Measurements from ENCODE around the gene B4GALT4.
"Not testable (repeated sequence)": the region's sequence is repeated elsewhere in the genome, so short reads cannot be mapped to it uniquely, and the experiment has no call there.

Gene B4GALT4

DNA sequence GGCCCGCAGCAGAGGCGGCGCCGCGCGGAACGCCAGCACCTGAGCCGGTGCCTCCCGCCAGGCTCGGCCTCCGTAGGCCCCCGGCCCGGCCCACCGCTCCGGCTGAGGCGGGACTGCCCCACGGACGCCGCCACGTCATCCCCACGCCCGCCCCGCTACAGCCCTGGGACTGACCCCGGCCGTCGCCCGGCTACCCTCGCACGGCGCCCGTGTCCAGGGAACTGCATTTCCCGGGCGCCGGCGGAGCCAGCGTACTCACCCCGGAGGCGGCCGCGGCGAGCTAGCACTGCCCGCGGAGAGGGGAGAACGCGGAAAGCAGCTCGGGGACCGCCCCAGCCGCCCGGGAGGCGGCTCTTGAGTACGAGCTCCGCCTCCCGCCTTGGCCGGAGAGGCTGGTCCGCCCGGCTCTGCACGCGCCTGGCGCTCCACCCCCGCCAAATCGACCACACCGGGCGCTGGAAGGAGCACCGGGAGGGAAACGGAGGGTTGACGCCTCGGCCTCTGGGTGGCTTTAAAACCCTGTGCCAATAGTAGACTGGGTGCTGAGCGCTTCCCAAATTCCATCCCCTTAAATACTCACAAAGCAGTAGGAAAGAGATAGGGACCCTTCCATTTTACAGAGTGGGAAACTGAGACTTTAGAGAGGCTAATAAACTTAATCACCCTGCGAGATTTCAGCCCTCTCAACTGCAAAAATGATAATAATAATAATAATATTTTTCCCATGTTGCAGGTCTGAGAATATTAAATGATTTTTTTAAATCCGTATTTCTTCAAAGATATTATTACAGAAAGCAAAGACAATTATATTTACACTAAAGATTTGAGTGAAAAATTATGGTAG is at the start of gene B4GALT4:
TSS of gene B4GALT4 (minus strand) at position 288 of the 844 bp plus-strand sequence. CDS start 10,779 bp downstream, outside the sequence.
- in situ Hi-C loops (cut with HindIII; ENCODE audit: low sequenced_read_pairs) = loop anchor here (5.0 kb wide), 1 partner anchor 106 kb away; no protein-coding TSS in a partner anchor

DNA sequence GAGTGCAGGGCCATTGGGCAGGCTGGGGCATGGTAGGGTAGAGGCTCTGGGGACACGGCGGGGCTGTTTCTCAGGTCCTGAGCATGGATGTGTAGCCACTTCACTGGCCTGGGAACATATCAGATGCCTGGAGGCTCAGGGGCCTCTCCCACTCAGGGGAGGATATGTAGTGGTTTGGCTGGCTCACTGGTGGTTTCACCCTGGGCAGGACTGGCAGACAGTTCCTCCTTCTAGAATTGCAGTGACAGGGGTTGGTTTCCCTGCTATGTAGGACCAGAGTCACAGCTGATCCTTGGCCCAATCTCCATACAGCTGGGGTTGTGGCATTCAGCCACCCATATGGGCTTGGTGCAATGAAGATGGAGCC is 48.7 kb upstream of the B4GALT4 start:
- in situ Hi-C loops (cut with HindIII; ENCODE audit: low sequenced_read_pairs) = no loop called here

DNA sequence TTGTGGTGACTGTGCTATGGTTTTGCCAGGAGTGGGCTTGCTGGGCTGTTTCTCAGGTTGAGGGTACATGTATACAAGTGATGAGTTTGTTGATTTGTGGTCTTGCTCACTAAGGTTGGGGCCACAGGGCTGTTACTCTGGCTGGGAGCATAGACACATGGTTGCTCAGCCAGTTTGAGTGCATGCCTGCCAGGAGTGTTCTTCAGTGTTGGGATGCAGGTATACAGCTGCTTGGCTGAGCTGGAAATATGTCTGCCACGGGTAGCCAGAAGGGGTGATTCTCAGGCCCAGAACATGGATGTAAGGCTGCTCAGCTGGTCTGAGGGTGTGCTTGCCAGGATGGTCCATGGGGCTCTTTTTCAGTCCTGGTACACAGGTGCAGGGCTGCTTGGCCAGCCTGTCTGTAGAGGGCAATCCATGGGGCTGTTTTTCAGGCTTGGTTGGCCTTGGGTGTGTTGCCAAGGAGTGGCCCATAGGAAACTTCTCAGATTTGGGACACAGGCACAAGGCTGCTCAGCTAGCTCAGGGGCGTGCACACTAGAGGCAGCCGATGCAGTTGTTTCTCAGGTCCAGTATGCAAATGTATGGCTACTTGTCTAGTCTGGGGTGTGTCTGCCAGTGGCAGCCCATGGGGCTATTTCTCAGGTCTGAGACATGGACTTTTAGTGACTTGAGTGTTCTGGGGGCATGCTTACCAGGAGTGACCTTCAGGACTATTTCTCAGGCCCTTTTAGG is 48.2 kb upstream of the B4GALT4 start:
- in situ Hi-C loops (cut with HindIII; ENCODE audit: low sequenced_read_pairs) = no loop called here

DNA sequence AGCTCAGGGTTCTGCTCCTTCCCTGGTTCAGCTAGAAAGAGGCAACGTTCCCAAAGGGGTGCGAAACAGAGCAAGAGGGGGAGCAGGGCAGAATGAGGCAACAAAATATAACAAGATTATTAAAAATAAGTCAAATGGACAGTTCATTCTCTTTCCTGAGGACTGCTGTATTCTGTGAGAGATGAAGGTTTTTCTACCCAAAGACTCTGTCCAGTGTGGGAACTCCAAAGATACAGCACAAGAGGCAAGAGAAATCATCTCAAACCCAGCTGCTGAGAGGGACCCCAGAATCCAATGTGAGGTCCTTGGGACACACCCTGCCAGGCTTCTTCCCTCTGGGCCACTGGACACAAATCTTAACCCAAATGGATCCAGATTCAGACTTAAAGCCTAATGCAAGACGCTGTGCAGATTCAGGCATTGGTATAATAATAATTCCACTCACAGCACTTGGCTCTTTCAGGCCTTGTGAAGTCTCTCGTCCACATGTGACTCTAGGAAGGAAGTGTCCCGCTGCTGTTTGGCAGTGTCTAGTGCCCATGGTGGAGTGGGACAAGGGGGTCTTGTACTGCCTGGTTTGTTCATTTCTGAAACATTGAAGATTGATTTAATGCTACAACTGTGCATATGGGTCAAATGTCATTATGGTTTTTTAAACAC is 39.0 kb upstream of the B4GALT4 start:
- in situ Hi-C loops (cut with HindIII; ENCODE audit: low sequenced_read_pairs) = no loop called here

GRCh38 chr3:119279101-119279554 is 38.5 kb upstream of the B4GALT4 start:
- in situ Hi-C loops (cut with HindIII; ENCODE audit: low sequenced_read_pairs) = no loop called here

DNA sequence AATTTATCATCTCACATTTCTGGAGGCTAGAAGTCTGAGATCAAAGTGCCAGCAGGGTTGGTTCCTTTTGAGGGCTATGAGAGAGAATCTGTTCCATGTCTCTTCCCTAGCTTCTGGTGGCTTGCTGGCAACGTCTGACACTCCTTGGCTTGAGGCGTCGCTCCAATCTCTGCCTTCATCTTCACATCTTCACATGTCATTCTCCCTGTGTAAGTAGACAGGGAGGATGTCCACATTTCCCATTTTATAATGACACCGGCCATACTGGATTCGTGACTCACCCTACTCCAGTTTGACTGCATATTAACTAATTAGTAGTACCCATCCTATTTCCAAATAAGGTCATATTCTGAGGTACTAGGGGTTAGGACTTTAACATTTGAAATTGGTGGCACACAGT is 36.0 kb upstream of the B4GALT4 start:
- in situ Hi-C loops (cut with HindIII; ENCODE audit: low sequenced_read_pairs) = no loop called here

DNA sequence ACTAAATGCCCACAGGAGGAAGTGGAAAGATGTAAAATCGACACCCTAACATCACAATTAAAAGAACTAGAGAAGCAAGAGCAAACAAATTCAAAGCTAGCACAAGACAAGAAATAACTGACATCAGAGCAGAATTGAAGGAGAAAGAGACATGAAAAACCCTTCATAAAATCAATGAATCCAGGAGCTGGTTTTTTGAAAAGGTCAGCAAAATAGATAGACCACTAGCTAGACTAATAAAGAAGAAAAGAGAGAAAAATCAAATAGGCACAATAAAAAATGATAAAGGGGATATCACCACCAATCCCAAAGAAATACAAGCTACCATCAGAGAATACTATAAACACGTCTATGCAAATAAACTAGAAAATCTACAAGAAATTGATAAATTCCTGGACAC is 29.5 kb upstream of the B4GALT4 start:
- in situ Hi-C loops (cut with HindIII; ENCODE audit: low sequenced_read_pairs) = not testable (repeated sequence)

DNA sequence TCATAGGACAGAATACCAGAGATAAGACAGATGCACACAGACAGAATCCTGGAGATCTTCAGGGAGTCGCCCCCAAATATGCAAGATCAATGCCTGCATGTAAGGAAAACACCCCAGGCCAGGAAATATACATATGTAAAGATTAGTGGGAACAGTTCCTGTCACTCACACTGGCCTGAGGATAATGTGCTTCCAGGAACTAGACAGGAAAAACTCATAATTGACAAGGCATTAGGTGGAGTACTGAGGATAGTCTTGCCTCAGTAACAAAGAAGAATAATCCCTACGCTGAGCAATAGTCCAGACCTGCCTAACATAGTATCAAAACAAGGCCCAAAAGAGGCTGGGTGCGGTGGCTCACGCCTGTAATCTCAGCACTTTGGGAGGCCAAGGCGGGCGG is 20.4 kb upstream of the B4GALT4 start:
- in situ Hi-C loops (cut with HindIII; ENCODE audit: low sequenced_read_pairs) = no loop called here

GRCh38 chr3:119259821-119260220 is 19.1 kb upstream of the B4GALT4 start:
- in situ Hi-C loops (cut with HindIII; ENCODE audit: low sequenced_read_pairs) = no loop called here

DNA sequence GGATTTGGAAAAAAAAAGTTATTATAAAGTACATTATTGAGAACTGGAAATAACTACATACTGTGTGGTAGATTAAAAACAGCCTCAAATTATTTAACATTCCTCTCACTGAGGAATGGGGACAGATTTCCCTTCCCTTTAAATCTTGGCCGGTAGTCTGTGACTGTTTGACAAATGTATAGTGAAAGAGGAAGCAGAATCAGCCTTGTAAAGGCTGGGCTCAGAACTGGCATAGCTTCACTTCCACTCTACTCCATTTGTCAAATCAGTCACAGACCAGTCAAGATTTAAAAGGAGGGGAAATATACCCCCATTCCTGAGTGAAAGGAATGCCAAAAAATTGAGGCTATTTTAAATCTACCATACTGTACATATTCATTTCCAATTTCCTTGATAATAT is 18.2 kb upstream of the B4GALT4 start:
- in situ Hi-C loops (cut with HindIII; ENCODE audit: low sequenced_read_pairs) = no loop called here

DNA sequence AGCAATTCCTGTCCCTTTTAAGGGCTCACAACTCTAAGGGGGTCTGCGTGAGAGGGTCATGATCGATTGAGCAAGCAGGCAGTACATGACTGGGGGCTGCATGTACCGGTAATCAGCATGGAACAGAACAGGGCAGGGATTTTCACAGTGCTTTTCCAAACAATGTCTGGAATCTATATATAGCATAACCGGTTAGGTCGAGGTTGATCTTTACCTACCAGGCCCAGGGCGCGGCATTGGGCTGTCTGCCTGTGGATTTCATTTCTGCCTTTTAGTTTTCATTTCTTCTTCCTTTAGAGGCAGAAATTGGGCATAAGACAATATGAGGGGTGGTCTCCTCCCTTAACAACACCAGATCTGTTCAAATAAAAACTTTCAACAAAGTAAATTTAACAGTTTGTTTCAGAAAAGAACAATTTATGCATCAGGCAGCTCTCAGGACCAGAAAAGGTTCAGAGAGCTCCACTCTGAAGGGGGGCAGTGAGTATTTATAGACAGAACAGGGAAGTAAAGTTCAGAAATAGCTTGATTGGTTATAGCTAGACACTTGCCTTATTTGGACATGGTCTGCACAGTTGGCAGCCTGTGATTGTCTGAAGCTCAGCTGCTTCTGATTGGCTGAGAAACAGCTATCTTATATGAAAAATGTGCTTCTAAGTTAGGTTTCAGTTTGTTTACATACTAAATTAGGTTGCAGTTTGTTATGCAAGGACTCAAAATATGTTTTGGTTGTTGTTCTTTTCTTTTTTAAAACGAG is 17.2 kb upstream of the B4GALT4 start:
- in situ Hi-C loops (cut with HindIII; ENCODE audit: low sequenced_read_pairs) = no loop called here

- in situ Hi-C loops (cut with HindIII; ENCODE audit: low sequenced_read_pairs) = no loop called here
These were observed 16.4 kb upstream of the B4GALT4 start for GRCh38 chr3:119257111-119257510.

- in situ Hi-C loops (cut with HindIII; ENCODE audit: low sequenced_read_pairs) = no loop called here
These were observed 14.5 kb upstream of the B4GALT4 start for GRCh38 chr3:119255214-119255613.

- in situ Hi-C loops (cut with HindIII; ENCODE audit: low sequenced_read_pairs) = no loop called here
These were observed 5.1 kb upstream of the B4GALT4 start for GRCh38 chr3:119245778-119246177.

- in situ Hi-C loops (cut with HindIII; ENCODE audit: low sequenced_read_pairs) = loop anchor here (5.0 kb wide), 1 partner anchor 104 kb away; no protein-coding TSS in a partner anchor
These were observed 3.0 kb upstream of the B4GALT4 start for GRCh38 chr3:119243712-119244111.

- in situ Hi-C loops (cut with HindIII; ENCODE audit: low sequenced_read_pairs) = loop anchor here (5.0 kb wide), 1 partner anchor 104 kb away; no protein-coding TSS in a partner anchor
These were observed 2.4 kb upstream of the B4GALT4 start for GRCh38 chr3:119243058-119243529.

DNA sequence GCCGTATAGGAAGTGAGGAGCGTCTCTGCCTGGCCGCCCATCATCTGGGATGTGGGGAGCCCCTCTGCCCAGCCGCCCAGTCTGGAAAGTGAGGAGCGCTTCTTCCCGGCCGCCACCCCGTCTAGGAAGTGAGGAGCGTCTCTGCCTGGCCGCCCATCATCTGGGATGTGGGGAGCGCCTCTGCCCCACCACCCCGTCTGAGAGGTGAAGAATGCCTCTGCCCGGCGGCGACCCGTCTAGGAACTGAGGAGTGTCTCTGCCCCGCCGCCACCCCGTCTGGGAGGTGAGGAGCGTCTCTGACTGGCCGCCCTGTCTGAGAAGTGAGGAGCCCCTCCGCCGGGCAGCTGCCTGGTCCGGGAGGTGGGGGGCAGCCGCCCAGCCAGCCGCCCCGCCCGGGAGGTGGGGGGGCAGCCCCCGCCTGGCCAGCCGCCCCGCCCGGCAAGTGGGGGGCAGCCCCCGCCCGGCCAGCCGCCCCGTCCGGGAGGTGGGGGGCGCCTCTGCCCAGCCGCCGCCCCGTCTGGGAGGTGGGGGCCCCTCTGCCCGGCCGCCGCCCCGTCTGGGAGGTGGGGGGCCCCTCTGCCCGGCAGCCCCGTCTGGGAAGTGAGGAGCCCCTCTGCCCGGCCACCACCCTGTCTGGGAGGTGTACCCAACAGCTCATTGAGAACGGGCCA is 1.8 kb upstream of the B4GALT4 start:
- in situ Hi-C loops (cut with HindIII; ENCODE audit: low sequenced_read_pairs) = loop anchor here (5.0 kb wide), 1 partner anchor 105 kb away; no protein-coding TSS in a partner anchor

DNA sequence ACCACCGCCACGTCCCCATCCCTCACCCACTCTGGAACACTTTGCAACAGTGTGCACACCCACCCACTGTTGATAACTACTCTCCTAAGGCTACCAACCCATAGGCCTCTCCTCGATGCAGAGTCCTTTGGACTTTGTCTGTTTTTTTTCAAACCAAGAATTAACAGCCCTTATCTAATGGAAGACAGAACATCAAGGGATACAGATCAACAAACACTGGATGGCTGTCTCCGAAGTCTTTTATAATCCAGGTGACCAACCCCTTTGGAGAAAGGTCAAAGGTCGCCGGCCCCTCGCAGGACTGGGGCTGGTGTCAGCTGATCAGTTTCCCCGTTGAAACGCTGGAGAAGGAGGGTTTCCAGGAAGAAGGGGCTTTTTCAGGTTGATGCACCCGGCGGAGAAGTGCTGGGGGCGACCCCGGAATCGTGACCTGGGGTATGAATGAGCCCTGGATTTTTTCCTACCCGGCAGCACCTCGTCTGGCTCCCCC is 532 bp downstream of the B4GALT4 start:
- in situ Hi-C loops (cut with HindIII; ENCODE audit: low sequenced_read_pairs) = loop anchor here (5.0 kb wide), 1 partner anchor 107 kb away; no protein-coding TSS in a partner anchor

GRCh38 chr3:119239206-119239820 is 1.4 kb downstream of the B4GALT4 start:
- in situ Hi-C loops (cut with HindIII; ENCODE audit: low sequenced_read_pairs) = no loop called here

Measured in DLD1 (cell line).